Right lobe of liver (tissue), 4 donors: Measurements from ENCODE around the gene TIMM23B.
"Not testable (repeated sequence)": the region's sequence is repeated elsewhere in the genome, so short reads cannot be mapped to it uniquely, and the experiment has no call there.

Experiments used
- CTCF ChIP-seq, 4 donors: fragments of 200-600 bp in 3 of 4; fragments of 450-650 bp in 1 of 4; IDR thresholded peaks; one replicate each; pipeline versions ENCODE4 v1.5.1 to v1.8.0; 2016 to 2022; ENCODE audit warnings: antibody characterized with exemption in 4 of 4, mild to moderate bottlenecking in 2 of 4
- POLR2A ChIP-seq: fragments of 450-650 bp; IDR thresholded peaks from one replicate; pipeline ENCODE4 v1.6.1; 2017; ENCODE audit warnings: antibody characterized with exemption, mild to moderate bottlenecking
- donor health status: DM: no; HTN: no; CAD: no.
- donor health status: DM: no; HTN: no; CAD: no.
- donor health status: DM: no; HTN: yes; CAD: no.

DNA sequence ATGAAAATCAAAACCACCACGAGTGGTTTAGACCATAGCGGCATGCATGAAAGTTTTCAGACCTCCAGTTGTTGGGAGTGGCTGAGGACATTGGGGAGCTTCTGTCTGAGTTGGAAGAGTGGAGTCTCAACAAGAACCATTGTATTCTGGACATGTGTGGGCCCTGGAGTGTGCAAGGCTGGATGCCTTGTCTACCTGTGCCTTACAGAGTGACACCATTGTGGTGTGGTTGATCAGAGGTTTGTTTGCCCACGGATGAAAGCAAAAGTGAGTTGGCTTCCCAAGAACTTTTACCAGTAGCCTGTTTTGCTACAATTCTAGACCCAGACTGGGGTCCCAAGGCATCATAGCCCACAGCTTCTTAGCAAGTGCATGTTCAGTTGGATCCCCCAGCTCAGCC is 35.9 kb downstream of the TIMM23B start:
- TF ChIP-seq CTCF (IDR thresholded peaks at IDR 0.05); POLR2A: not testable (repeated sequence)
